A549 (cell line): ENCODE data around the gene CARD19. TPM values are rescaled to one million over a fixed set of nuclear protein-coding genes. Genes with fewer than 3 reads are reported as not detected.

Source experiments
- ATAC-seq, 2 experiments: fragments of 200-7000 bp in 1 of 2; fragments of >200 bp in 1 of 2; cut with Nextera tagmentation in 1 of 2; cut with Tn5 transposase in 1 of 2; 3 replicates each; pipeline versions ENCODE4 v1.8.0 to v1.9.1; 2018 to 2020; ENCODE audit warnings: mild to moderate bottlenecking in 1 of 2, moderate library complexity in 1 of 2
- CTCF ChIA-PET: fragments of 300-600 bp; sonication (Branson Sonifier 250); formaldehyde crosslinking; extraction: SDS; loops from one replicate; lab custom pipeline; 2021; ENCODE audit warnings: antibody characterized with exemption, inconsistent platforms; lab: Yijun Ruan, JAX
- POLR2A ChIA-PET: fragments of 350-600 bp; formaldehyde crosslinking; extraction: SDS; loops from one replicate; lab custom pipeline; 2021; ENCODE audit warnings: antibody characterized with exemption, inconsistent platforms; lab: Yijun Ruan, JAX
- DNase-seq, 2 experiments: peaks; one replicate each; pipeline versions ENCODE4 v3.0.0 to v3.0.0-alpha.2; 2011 to 2016; ENCODE audit warnings: low read depth in 1 of 2, low spot score in 1 of 2
- FAIRE-seq: peaks from 2 replicates; lab custom pipeline; 2011; peaks lifted over from hg19 to GRCh38; lab: Jason Lieb, UNC
- H3K27ac ChIP-seq, 2 experiments: fragments of >200 bp; sonication (Bioruptor Twin); formaldehyde crosslinking; 3 replicates each; pipeline ENCODE4 v1.5.1; 2016 to 2017
- H3K4me1 ChIP-seq: fragments of >200 bp; sonication (Bioruptor Twin); formaldehyde crosslinking; 3 replicates; pipeline ENCODE4 v1.6.1; 2016
- H3K4me2 ChIP-seq: fragments of >200 bp; sonication (Bioruptor Twin); formaldehyde crosslinking; 3 replicates; pipeline ENCODE4 v1.6.1; 2016
- H3K4me3 ChIP-seq: fragments of >200 bp; sonication (Bioruptor Twin); formaldehyde crosslinking; 3 replicates; pipeline ENCODE4 v1.5.1; 2016
- H3K9me3 ChIP-seq: fragments of >200 bp; sonication (Bioruptor Twin); formaldehyde crosslinking; 3 replicates; pipeline ENCODE4 v1.6.1; 2016
- ATOH8 ChIP-seq: fragments of 250-450 bp; sonication (Bioruptor Pico); IDR thresholded peaks from 2 replicates; pipeline ENCODE4 v1.5.0; 2020; ENCODE audit warnings: low read depth, mild to moderate bottlenecking, moderate library complexity
- CBX2 ChIP-seq: fragments of 200-600 bp; sonication (generic); IDR thresholded peaks from 2 replicates; pipeline ENCODE4 v1.6.1; 2016; ENCODE audit warnings: low read depth, mild to moderate bottlenecking, borderline replicate concordance
- CEBPB ChIP-seq, 2 experiments: fragments of >200 bp in 1 of 2; sonication (Bioruptor Twin) in 1 of 2; formaldehyde crosslinking in 1 of 2; IDR thresholded peaks; 2 replicates each; pipeline ENCODE4 v1.6.1; 2012 to 2016
- CHD4 ChIP-seq: fragments of 200-600 bp; sonication (generic); IDR thresholded peaks from 2 replicates; pipeline ENCODE4 v1.6.1; 2016; ENCODE audit warnings: antibody characterized with exemption, mild to moderate bottlenecking, borderline replicate concordance
- E2F6 ChIP-seq: IDR thresholded peaks from 2 replicates; pipeline ENCODE4 v1.6.1; 2012; ENCODE audit warnings: low read depth, borderline replicate concordance
- EHF ChIP-seq: fragments of 250-450 bp; sonication (Bioruptor Pico); IDR thresholded peaks from 2 replicates; pipeline ENCODE4 v1.5.0; 2020; ENCODE audit warnings: mild to moderate bottlenecking
- FOSB ChIP-seq: fragments of 250-450 bp; sonication (Bioruptor Pico); IDR thresholded peaks from 2 replicates; pipeline ENCODE4 v1.5.0; 2020; ENCODE audit warnings: mild to moderate bottlenecking, moderate library complexity
- FOSL2 ChIP-seq, 2 experiments: fragments of 450-650 bp in 1 of 2; fragments of >200 bp in 1 of 2; sonication (Bioruptor Twin) in 1 of 2; formaldehyde crosslinking; IDR thresholded peaks; 2 replicates each; pipeline versions ENCODE4 v1.5.0 to v1.6.1; 2016 to 2020; ENCODE audit warnings: mild to moderate bottlenecking in 1 of 2, moderate library complexity in 1 of 2
- HDAC2 ChIP-seq: fragments of 200-600 bp; sonication (generic); IDR thresholded peaks from 2 replicates; pipeline ENCODE4 v1.6.1; 2016
- HEYL ChIP-seq: fragments of 250-450 bp; sonication (Bioruptor Pico); IDR thresholded peaks from 2 replicates; pipeline ENCODE4 v1.8.0; 2021; ENCODE audit warnings: mild to moderate bottlenecking, moderate library complexity
- HMGXB4 ChIP-seq: fragments of 250-450 bp; sonication (Bioruptor Pico); IDR thresholded peaks from 2 replicates; pipeline ENCODE4 v1.5.0; 2021; ENCODE audit warnings: mild to moderate bottlenecking, moderate library complexity, borderline replicate concordance
- HOXA7 ChIP-seq: fragments of 250-450 bp; sonication (Bioruptor Pico); IDR thresholded peaks from 2 replicates; pipeline ENCODE4 v1.5.0; 2020; ENCODE audit warnings: mild to moderate bottlenecking, moderate library complexity
- HOXB5 ChIP-seq: fragments of 250-450 bp; sonication (Bioruptor Pico); IDR thresholded peaks from 2 replicates; pipeline ENCODE4 v1.5.0; 2020; ENCODE audit warnings: mild to moderate bottlenecking, moderate library complexity
- MAZ ChIP-seq: fragments of 150-350 bp; IDR thresholded peaks from 2 replicates; pipeline ENCODE4 v1.6.1; 2014; ENCODE audit warnings: antibody characterized with exemption, low read depth, low read length, borderline replicate concordance
- RAD21 ChIP-seq, 2 experiments: fragments of >200 bp in 1 of 2; sonication (Bioruptor Twin) in 1 of 2; formaldehyde crosslinking in 1 of 2; IDR thresholded peaks in 1 of 2; conservative IDR thresholded peaks in 1 of 2; 2 replicates in 1 of 2; 3 replicates in 1 of 2; pipeline ENCODE4 v1.6.1; 2012 to 2018; ENCODE audit warnings: inconsistent platforms in 1 of 2
- SREBF2 ChIP-seq: fragments of 450-650 bp; IDR thresholded peaks from 2 replicates; pipeline ENCODE4 v1.6.1; 2014; ENCODE audit warnings: mild to moderate bottlenecking, moderate library complexity
- TFCP2L1 ChIP-seq: fragments of 250-450 bp; sonication (Bioruptor Pico); IDR thresholded peaks from 2 replicates; pipeline ENCODE4 v1.5.0; 2021; ENCODE audit warnings: mild to moderate bottlenecking
- USF2 ChIP-seq: fragments of 450-650 bp; IDR thresholded peaks from 2 replicates; pipeline ENCODE4 v1.6.1; 2014; ENCODE audit warnings: antibody characterized with exemption
- ZC3H11A ChIP-seq: fragments of 450-650 bp; IDR thresholded peaks from 2 replicates; pipeline ENCODE4 v1.6.1; 2014; ENCODE audit warnings: antibody characterized with exemption, mild to moderate bottlenecking
- ZSCAN20 ChIP-seq: fragments of 250-450 bp; sonication (Bioruptor Pico); IDR thresholded peaks from 2 replicates; pipeline ENCODE4 v1.8.0; 2022; ENCODE audit warnings: mild to moderate bottlenecking, moderate library complexity
- WGBS: methylation state at CpG from one replicate; pipeline ENCODE4 v1.1.6; 2017; ENCODE audit errors: missing lambda C conversion rate; 5-methylcytosine and 5-hydroxymethylcytosine counted together
- polyA plus RNA-seq, 4 experiments: library from polyadenylated mRNA; depleted of rRNA in 3 of 4; stranded (reverse); fragments of >200 nt; fragmentation: RNase III in 1 of 4; extraction: RNeasy Plus Mini Kit Qiagen cat#74134 plus additional on column Dnase treatment in 1 of 4; gene quantifications; 2 replicates in 3 of 4; 3 replicates in 1 of 4; pipeline ENCODE4 v1.2.3, GENCODE V29; 2011 to 2017

CARD19 gene
- polyA plus RNA-seq, 2 of the 4 experiments (the other 2 are of a cell fraction) = 27.6 to 30.3 TPM

GRCh38 chr9:93149361-93149760, 53.3 kb downstream of the CARD19 start:
- Histone ChIP-seq H3K4me3 (no peak overlapping the region), H3K27ac (no peak overlapping the region), H3K9me3 (no peaks in the 10 kb centered on the region), H3K4me1 (no peaks in the 10 kb centered on the region), H3K4me2 (no peak overlapping the region)
- ChIA-PET CTCF (interaction anchor here (4.5 kb wide), 1 partner anchor 39 kb away, joined by 23 read pairs; no protein-coding TSS in a partner anchor), POLR2A (no interaction called here)
- 4% methylated on average over 1 of the region's 1 CpG for WGBS
- DNase-seq (no peak), ATAC-seq (no peak), FAIRE-seq (no peak)
- TF ChIP-seq HOXB5 (no peak), HDAC2 (no peak), HEYL (CRISPR knock-in tag) (no peak), ZSCAN20 (CRISPR knock-in tag) (no peak), CBX2 (no peak), ZC3H11A (no peak), HOXA7 (CRISPR knock-in tag) (no peak), RAD21 (conservative IDR thresholded peaks at IDR 0.05 in 1 of 2, IDR thresholded peaks at IDR 0.05 in 1 of 2) (no peak), CHD4 (no peak), HMGXB4 (CRISPR knock-in tag) (no peak), E2F6 (no peak), MAZ (no peak), FOSL2 (IDR thresholded peaks at IDR 0.05) (no peak), FOSL2 (CRISPR knock-in tag; IDR thresholded peaks at IDR 0.05) (no peak), ATOH8 (CRISPR knock-in tag) (no peak), SREBF2 (no peak), USF2 (no peak), FOSB (no peak), CEBPB (IDR thresholded peaks at IDR 0.05) (no peak)

GRCh38 chr9:93151097-93151784, 55.2 kb downstream of the CARD19 start:
- 65% methylated on average over 10 of the region's 10 CpGs for WGBS
- TF ChIP-seq EHF (CRISPR knock-in tag) (no peak), TFCP2L1 (no peak)
- ChIA-PET CTCF (interaction anchor here (1.2 to 4.5 kb wide), 3 partner anchors 8 to 154 kb away, joined by 3 to 23 read pairs (median 4); no protein-coding TSS in a partner anchor), POLR2A (no interaction called here)
- Histone ChIP-seq H3K4me2 (no peak overlapping the region), H3K9me3 (no peaks in the 10 kb centered on the region), H3K4me1 (no peaks in the 10 kb centered on the region), H3K27ac (no peak overlapping the region), H3K4me3 (no peak overlapping the region)
- ATAC-seq (no peak), FAIRE-seq (no peak), DNase-seq (no peak)
